Osteoblast (primary cell): ENCODE measurements around the gene ATG14. TPM values are rescaled to one million over a fixed set of nuclear protein-coding genes. Genes with fewer than 3 reads are reported as not detected.
"Not testable (repeated sequence)": the region's sequence is repeated elsewhere in the genome, so short reads cannot be mapped to it uniquely, and the experiment has no call there.

ENCODE experiments used
- DNase-seq: peaks from one replicate; pipeline ENCODE4 v3.0.0; 2011; ENCODE audit warnings: low spot score, mixed read lengths; ENCODE audit not compliant: insufficient read length; ENCODE audit errors: missing footprints
- H2AFZ ChIP-seq: 2 replicates; pipeline ENCODE4 v1.6.0; 2011; ENCODE audit warnings: mild to moderate bottlenecking, low read length
- H3K27ac ChIP-seq: 2 replicates; pipeline ENCODE4 v1.5.1; 2011; ENCODE audit warnings: mild to moderate bottlenecking, low read depth, low read length, moderate library complexity
- H3K27me3 ChIP-seq: 2 replicates; pipeline ENCODE4 v1.6.0; 2012; ENCODE audit warnings: mild to moderate bottlenecking, control low read depth, inconsistent platforms, low read length, moderate library complexity; ENCODE audit not compliant: insufficient read depth
- H3K36me3 ChIP-seq: 2 replicates; pipeline ENCODE4 v1.5.1; 2011; ENCODE audit warnings: mild to moderate bottlenecking, low read length, control low read depth, moderate library complexity; ENCODE audit not compliant: insufficient read depth
- H3K4me1 ChIP-seq: 2 replicates; pipeline ENCODE4 v1.5.1; 2011; ENCODE audit warnings: mild to moderate bottlenecking, low read length, control low read depth, moderate library complexity; ENCODE audit not compliant: insufficient read depth
- H3K4me2 ChIP-seq: 2 replicates; pipeline ENCODE4 v1.6.0; 2011; ENCODE audit warnings: mild to moderate bottlenecking, low read length; ENCODE audit not compliant: insufficient read depth
- H3K4me3 ChIP-seq: fragments of 200-600 bp; sonication (generic); 3 replicates; pipeline ENCODE4 v1.5.1; 2012; ENCODE audit warnings: mild to moderate bottlenecking, low read length, inconsistent platforms; ENCODE audit not compliant: insufficient read depth
- H3K79me2 ChIP-seq: 2 replicates; pipeline ENCODE4 v1.6.0; 2012; ENCODE audit warnings: mild to moderate bottlenecking, low read length, control low read depth, inconsistent platforms; ENCODE audit not compliant: insufficient read depth
- H3K9me3 ChIP-seq: 2 replicates; pipeline ENCODE4 v1.5.1; 2011; ENCODE audit warnings: low read depth, low read length, control low read depth
- H4K20me1 ChIP-seq: 2 replicates; pipeline ENCODE4 v1.6.0; 2012; ENCODE audit warnings: mild to moderate bottlenecking, low read length, control low read depth; ENCODE audit not compliant: insufficient read depth
- CTCF ChIP-seq: IDR thresholded peaks from 2 replicates; pipeline ENCODE4 v1.5.1; 2011; ENCODE audit warnings: mild to moderate bottlenecking, low read depth, low read length, moderate library complexity; ENCODE audit errors: extremely low read depth
- total RNA-seq: library from RNA; depleted of rRNA; stranded (reverse); fragments of >200 nt; gene quantifications from 2 replicates; pipeline ENCODE4 v1.2.3, GENCODE V29; 2012

Gene ATG14
- total RNA-seq, 1 donor = 21.7 TPM

GRCh38 chr14:55347040-55347439, 64.6 kb downstream of the ATG14 start:
- Histone ChIP-seq H3K4me1 (no peaks in the 10 kb centered on the region), H3K36me3 (peaks cover 19% of the 10 kb centered on the region), H3K4me3 (no peak overlapping the region), H3K9me3 (no peaks in the 10 kb centered on the region), H3K79me2 (peaks cover 69% of the 10 kb centered on the region), H4K20me1 (peaks cover 28% of the 10 kb centered on the region), H3K4me2 (no peak overlapping the region), H3K27ac (no peak overlapping the region), H2AFZ (no peak overlapping the region), H3K27me3 (no peaks in the 10 kb centered on the region)
- DNase-seq = no peak
- TF ChIP-seq CTCF = no peak

GRCh38 chr14:55344582-55345163, 67.0 kb downstream of the ATG14 start:
- H3K9me3 ChIP-seq, H2AFZ ChIP-seq, DNase-seq, H3K27ac ChIP-seq, H3K36me3 ChIP-seq, H3K4me3 ChIP-seq, H3K27me3 ChIP-seq, H3K4me1 ChIP-seq, H3K4me2 ChIP-seq: not testable (repeated sequence)
- peaks cover 31% of the 10 kb centered on the region for H4K20me1 ChIP-seq
- peaks cover 89% of the 10 kb centered on the region for H3K79me2 ChIP-seq

- Histone ChIP-seq H3K4me2 (no peak overlapping the region), H3K27me3 (no peaks in the 10 kb centered on the region), H3K9me3 (no peaks in the 10 kb centered on the region), H4K20me1 (peaks cover 28% of the 10 kb centered on the region), H2AFZ (no peak overlapping the region), H3K27ac (no peak overlapping the region), H3K79me2 (peaks cover 87% of the 10 kb centered on the region), H3K4me1 (peaks cover 4% of the 10 kb centered on the region), H3K36me3 (no peaks in the 10 kb centered on the region), H3K4me3 (no peak overlapping the region)
- DNase-seq = no peak
- no peak for TF ChIP-seq CTCF
Observed at GRCh38 chr14:55341781-55342180, 69.8 kb downstream of the ATG14 start.

GRCh38 chr14:55340482-55340881, 71.1 kb downstream of the ATG14 start:
- peaks cover 4% of the 10 kb centered on the region for H3K4me1 ChIP-seq
- peaks cover 84% of the 10 kb centered on the region for H3K79me2 ChIP-seq
- H4K20me1 ChIP-seq = peaks cover 22% of the 10 kb centered on the region
- no peak for TF ChIP-seq CTCF
- H3K4me3 ChIP-seq = no peak overlapping the region
- H3K9me3 ChIP-seq = no peaks in the 10 kb centered on the region
- no peak overlapping the region for H2AFZ ChIP-seq
- no peaks in the 10 kb centered on the region for H3K27me3 ChIP-seq
- H3K4me2 ChIP-seq = no peak overlapping the region
- DNase-seq = no peak
- H3K36me3 ChIP-seq = no peaks in the 10 kb centered on the region
- H3K27ac ChIP-seq = no peak overlapping the region
